Stimulated activated naive CD8-positive, alpha-beta T cell treated with anti-CD3 and anti-CD28 coated beads, Interleukin-15, Interleukin-2, amounts not matched to agents 100 U/mL and 50 U/mL, for 24 hours (primary cell): Measurements from ENCODE around the gene EXOSC3.
"Not testable (repeated sequence)": the region's sequence is repeated elsewhere in the genome, so short reads cannot be mapped to it uniquely, and the experiment has no call there.

ENCODE experiments used
- ATAC-seq: fragments of 150-1000 bp; cut with Tn5 transposase; one replicate; pipeline ENCODE4 v1.10.0; 2021
- DNase-seq: peaks from one replicate; pipeline ENCODE4 v3.0.0; 2021

Gene EXOSC3

GRCh38 chr9:37784616-37785483, at the start of gene EXOSC3:
Gene EXOSC3 (minus strand): TSS chr9:37785064. CDS start chr9:37785044, 20 bp downstream.
- DNase-seq: peak; percentile 90
- peak; percentile 93 for ATAC-seq

DNA sequence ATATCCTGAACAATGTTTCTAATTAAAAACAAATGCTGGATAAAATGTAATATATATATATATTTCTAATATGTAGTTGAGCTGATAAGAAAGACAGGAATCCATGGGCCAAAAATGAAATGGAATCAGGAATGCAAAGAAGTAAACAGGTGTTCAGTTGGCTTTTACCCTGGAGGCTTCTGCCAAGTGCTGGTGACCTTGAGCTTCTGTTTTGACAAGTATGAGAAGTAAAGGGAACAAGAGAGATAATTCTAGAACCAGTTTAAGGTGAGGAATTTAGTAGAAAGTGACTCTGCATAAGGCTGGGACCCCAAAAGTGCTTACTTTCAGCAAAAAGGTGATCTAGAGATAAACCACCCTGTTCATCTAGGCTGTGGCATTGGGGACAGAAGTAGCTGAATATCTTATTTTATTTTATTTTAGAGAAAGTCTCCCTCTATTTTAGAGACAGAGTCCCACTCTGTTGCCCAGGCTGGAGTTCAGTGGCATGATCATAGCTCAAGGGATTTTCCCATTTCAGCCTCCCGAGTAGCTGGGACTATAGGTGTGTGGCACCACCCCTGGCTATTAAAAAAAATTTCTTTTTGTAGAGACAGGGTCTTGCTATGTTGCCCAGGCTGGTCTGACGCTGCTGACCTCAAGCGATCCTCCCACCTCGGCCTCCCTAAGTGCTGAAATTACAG, 42.8 kb upstream of the EXOSC3 start:
- DNase-seq (no peak), ATAC-seq (no peak)

GRCh38 chr9:37825174-37825573, 40.3 kb upstream of the EXOSC3 start:
- DNase-seq, ATAC-seq: not testable (repeated sequence)

- DNase-seq: no peak
- no peak for ATAC-seq
These were observed 35.3 kb upstream of the EXOSC3 start for GRCh38 chr9:37820142-37820541.

- DNase-seq (no peak), ATAC-seq (no peak)
These were observed 34.0 kb upstream of the EXOSC3 start for GRCh38 chr9:37818849-37819248.

DNA sequence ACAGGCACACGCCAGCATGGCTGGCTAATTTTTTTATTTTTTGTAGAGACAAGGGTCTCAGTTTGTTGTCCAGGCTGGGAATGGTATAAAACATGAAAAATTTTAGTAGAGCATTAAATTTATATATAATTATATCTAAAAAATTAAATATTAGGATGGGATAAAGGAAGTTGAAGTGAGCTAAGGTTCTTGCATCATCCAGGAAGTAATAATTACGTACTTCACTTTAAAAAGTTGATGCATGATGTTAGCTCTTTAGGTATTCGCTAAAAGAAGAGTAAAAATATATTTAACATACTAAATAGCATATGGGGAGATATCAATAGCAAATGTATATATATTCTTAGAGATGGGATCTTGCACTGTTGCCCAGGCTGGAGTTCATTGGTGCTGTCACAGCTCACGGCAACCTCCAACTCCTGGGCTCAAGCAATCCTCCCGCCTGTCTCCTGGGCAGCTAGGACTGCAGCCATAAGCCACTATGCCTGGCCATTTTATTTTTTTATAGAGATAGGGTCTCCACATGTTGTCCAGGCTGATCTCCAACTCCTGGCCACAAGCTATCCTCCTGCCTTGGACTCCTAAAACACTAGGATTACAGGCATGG, 28.0 kb upstream of the EXOSC3 start:
- DNase-seq: no peak
- no peak for ATAC-seq

GRCh38 chr9:37811906-37812476, 27.1 kb upstream of the EXOSC3 start:
- no peak for DNase-seq
- no peak for ATAC-seq

DNA sequence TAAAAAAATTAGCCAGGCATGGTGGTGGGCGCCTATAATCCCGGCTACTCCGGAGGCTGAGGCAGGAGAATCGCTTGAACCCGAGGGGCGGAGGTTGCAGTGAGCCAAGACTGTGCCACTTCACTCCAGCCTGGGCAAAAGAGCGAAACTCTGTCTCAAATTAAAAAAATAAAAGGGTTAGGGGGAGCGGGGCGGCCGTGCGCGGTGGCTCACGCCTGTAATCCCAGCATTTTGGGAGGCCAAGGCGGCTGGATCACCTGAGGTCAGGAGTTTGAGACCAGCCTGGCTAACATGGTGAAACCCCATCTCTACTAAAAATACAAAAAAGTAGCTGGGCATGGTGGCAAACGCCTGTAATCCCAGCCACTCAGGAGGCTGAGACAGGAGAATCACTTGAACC, 24.8 kb upstream of the EXOSC3 start:
- not testable (repeated sequence) for ATAC-seq, DNase-seq

DNA sequence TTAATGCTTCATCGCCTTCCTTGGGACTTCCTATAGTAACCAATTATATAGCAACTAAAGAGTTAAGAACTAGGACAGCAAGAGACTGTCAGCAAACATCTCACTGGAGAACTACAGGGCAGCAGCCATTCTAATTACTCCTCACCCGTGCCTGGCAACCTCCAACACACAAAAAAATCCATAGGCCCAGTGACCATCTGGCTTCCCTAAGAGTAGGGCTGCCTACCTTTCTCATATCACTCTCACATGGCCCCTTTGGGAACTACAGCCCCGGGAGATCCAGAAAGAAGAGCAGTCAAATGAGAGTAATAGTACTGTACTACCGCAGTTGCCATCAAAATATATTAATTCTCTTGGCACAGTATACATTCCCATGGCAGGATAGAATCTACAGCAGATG, 21.4 kb upstream of the EXOSC3 start:
- DNase-seq: no peak

DNA sequence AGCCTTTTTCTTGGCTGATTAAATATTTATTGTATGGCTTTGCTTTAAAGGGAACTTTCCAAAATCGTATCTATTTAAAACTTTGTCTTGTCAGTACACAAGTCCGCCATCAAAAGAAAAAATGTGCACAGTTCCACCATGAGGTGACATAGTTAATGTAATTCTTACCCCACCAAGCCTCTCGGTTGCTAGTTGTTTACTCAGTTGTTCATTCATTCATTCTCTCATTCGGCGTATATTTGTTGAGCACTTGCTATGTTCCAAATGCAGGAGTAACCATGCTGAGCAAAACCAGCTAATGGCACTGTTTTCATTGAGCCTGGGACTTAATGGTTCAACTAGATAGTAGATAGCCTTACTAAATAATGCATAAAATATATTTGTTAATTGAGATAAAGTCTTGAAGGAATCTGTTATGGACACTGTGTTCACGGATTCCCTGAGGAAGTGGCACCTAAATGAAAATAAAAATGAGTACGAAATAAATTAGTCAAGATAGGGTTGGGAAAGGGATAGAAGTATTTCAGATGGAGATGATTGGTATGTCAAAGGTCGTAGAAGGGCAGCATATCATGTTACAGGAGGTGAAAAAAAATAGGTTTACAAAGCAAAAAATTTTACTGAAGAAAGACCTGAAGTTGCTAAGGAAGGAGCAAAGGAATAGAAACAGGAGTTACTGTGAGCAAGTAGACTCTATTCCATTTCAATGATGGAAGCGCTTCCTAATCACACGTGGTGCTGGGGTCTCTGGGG, 17.3 kb upstream of the EXOSC3 start:
- DNase-seq (no peak), ATAC-seq (no peak)

More for the DNA sequence above, 21.4 kb upstream of the EXOSC3 start:
- ATAC-seq: no peak

DNA sequence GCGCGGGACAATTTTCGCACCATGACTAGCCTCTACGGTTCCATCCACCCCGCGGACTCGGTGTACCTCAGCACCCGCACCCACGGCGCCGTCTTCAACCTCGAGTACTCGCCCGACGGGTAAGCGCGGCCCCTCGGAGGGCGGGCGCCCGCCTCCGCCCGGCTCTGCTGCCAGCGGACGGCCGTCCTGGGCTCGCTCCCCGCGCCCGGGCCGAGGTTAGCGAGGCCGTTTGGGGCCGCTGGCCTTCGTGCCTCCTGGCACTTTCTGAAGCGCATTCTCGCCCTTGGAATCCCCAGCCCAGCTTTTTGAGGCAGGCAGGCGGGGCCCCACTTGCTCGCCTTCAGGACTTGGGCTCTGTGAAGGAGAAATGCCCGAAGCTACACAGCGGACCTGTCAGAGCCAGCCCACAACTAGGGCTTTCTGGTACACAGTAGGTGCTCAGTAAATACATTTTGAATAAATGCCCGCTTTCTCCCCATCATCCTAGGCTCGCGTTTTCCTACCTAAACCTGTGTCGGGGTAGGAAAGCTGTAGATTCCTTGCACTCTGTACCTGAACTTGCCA, 16.5 kb upstream of the EXOSC3 start:
- DNase-seq (peak; percentile 49), ATAC-seq (peak; percentile 28)

DNA sequence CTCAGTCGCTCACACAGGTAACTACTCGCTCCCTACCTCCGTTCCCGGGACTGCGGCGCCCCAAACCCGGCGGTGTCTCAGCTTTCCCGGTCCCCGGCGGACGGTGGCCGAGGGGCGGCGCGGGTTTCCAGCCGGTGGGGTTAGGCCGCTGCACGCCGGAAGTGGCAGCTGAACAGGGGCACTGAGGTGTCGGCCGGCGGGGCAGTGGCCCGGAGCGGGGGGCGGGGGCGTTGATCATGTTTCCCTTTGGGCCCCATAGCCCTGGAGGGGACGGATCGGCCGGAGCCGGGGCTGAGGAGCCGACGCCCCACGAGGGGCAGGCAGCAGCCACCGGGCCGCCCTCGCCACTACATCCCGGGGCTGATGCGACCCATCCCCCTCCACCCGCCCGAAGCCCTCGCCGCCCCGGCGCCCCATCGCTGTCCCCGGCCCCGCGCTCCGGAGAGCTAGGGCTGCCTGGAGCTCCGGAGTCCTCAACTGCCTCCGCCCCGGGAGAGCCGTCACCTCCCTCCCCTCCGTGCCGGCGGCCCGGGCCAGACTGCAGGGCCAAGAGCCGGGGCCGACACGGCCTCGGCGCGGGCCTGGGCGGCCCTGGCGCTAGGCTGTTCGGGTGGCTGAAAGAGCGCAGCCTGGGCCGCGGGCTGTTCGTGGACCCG, 15.9 kb upstream of the EXOSC3 start, which contains the start of gene DCAF10:
Gene DCAF10 (plus strand): TSS at position 167 of the 656 bp plus-strand sequence. CDS start 70 bp downstream, at position 237.
- DNase-seq: peak; percentile 94
- ATAC-seq: peak; percentile 87

GRCh38 chr9:37798677-37799076, 13.8 kb upstream of the EXOSC3 start:
- ATAC-seq (no peak), DNase-seq (no peak)

GRCh38 chr9:37796232-37796631, 11.4 kb upstream of the EXOSC3 start:
- DNase-seq: no peak
- ATAC-seq: no peak

DNA sequence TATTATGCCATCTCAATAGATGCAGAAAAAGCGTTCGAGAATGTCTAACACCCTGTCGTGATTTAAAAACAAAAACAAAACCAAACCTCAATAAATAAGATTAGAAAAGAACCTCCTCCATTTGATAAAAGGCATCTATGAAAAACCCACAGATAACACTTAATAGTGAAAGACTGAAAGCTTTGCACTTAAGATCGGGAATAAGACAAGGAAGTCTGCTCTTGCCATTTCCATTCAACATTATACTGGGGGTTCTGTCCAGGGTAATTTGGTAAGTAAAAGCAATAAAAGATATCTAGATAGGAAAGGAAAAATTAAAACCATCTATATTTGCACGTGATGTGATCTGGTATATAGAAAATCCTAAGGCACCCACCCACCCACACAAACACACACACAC, 7.3 kb upstream of the EXOSC3 start:
- ATAC-seq: no peak

GRCh38 chr9:37790096-37790495, 5.2 kb upstream of the EXOSC3 start:
- DNase-seq: no peak
- no peak for ATAC-seq

More for the DNA sequence above, 7.3 kb upstream of the EXOSC3 start:
- no peak for DNase-seq

GRCh38 chr9:37788332-37788731, 3.5 kb upstream of the EXOSC3 start:
- no peak for ATAC-seq
- no peak for DNase-seq

- ATAC-seq: no peak
- no peak for DNase-seq
These were observed 2.2 kb upstream of the EXOSC3 start for GRCh38 chr9:37787059-37787458.

GRCh38 chr9:37784291-37784615, 611 bp downstream of the EXOSC3 start:
- DNase-seq: no peak
- no peak for ATAC-seq

DNA sequence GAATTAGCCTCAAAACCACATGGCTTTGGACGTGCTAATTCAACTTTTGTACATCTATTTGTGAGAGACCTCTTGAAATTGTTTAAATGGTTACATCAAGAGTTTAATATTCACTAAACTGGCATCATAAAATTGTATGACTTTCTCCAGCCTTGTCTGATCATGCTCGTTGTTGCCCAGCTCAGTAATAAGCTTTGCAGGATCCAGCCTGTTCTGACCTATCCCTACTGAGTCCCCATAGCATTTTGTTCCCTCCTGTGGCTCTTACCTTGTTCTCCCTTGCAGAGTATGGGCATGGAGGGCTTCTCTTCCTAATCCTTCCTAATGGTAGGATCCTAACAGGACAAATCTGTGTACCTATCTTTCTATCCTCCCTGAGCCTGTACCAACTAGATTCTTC, 6.3 kb downstream of the EXOSC3 start:
- DNase-seq (no peak), ATAC-seq (no peak)

GRCh38 chr9:37776328-37776727, 8.5 kb downstream of the EXOSC3 start:
- no peak for DNase-seq
- no peak for ATAC-seq
